ENCODE data around the gene MUC5B.
"Not testable (repeated sequence)": the region's sequence is repeated elsewhere in the genome, so short reads cannot be mapped to it uniquely, and the experiment has no call there.

The MUC5B gene

DNA sequence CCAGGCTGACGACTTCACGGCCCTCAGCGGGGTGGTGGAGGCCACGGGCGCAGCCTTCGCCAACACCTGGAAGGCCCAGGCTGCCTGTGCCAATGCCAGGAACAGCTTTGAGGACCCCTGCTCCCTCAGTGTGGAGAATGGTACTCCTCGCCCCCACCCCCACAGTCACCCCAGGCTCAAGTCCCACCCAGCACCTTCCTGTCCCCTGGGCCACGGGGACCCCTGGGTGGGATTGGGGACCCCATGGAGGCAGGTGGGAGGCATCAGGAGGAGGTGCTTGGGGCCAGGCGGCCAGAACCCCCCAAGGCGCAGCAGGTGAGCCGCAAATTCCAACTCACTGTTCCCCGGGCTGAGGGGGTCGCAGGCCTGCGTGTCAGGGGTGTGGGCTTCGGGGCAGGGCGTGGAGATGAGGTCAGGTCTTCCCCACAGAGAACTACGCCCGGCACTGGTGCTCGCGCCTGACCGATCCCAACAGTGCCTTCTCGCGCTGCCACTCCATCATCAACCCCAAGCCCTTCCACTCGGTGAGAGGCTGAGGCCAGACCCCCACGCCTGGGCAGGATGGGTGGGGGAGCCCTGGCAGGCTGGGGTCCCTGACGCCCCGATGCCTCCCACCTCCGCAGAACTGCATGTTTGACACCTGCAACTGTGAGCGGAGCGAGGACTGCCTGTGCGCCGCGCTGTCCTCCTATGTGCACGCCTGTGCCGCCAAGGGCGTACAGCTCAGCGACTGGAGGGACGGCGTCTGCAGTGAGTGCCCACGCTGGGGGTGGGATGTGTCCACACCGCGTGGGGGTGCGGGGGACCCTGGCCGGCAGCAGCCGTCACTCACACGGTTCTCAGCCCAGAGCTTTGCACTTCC, 9.4 kb downstream of the MUC5B start:
- DNase-seq (ENCODE audit: low spot score), result no peak

DNA sequence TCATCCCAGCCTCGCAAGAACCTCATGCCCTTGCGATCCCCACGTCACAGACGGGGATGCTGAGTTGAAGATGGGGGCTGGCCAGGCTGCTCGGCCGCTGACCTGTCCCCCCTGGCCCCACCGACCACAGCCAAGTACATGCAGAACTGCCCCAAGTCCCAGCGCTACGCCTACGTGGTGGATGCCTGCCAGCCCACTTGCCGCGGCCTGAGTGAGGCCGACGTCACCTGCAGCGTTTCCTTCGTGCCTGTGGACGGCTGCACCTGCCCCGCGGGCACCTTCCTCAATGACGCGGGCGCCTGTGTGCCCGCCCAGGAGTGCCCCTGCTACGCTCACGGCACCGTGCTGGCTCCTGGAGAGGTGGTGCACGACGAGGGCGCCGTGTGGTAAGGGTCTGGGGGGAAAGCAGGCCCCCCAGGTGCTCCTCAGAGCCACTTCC, 10.0 kb downstream of the MUC5B start:
- no peak for DNase-seq (ENCODE audit: low spot score)

DNA sequence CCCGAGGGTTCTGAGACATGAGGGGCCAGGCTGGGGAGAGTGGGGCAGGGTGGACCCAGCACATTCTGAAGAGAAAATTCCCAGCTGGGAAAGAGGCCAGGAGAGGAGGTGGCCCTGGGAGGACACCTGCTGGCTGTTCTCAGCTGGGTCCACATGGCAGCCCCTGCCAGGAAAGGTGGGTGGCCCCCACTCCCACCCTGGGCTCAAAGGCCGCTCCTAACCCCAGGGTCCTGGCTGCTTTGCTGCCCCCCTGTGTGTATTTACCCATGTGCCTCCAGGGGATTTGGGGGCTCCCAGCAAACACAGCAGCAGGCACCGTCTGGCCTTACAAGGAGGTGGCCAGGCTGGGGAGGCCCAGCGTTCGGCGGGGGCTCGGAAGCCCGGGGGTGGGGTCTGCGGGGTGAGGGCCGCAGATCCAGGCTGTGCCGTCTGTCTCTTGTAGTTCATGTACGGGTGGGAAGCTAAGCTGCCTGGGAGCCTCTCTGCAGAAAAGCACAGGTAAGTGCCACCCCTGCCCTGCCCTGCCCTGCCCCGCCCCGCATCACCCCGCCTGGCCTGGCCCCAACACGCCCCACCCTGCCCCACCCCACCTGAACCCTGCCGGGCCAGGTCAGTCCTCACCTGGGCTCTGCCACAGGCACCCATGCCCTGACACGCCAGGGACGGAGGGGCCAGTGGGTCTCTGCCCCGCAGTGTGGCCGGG, 10.6 kb downstream of the MUC5B start:
- DNase-seq (ENCODE audit: low spot score), result no peak

- DNase-seq (ENCODE audit: low spot score), result no peak
These were observed 11.3 kb downstream of the MUC5B start for GRCh38 chr11:1234054-1234720.

- DNase-seq (ENCODE audit: low spot score), result no peak
These were observed 12.0 kb downstream of the MUC5B start for GRCh38 chr11:1234771-1235305.

DNA sequence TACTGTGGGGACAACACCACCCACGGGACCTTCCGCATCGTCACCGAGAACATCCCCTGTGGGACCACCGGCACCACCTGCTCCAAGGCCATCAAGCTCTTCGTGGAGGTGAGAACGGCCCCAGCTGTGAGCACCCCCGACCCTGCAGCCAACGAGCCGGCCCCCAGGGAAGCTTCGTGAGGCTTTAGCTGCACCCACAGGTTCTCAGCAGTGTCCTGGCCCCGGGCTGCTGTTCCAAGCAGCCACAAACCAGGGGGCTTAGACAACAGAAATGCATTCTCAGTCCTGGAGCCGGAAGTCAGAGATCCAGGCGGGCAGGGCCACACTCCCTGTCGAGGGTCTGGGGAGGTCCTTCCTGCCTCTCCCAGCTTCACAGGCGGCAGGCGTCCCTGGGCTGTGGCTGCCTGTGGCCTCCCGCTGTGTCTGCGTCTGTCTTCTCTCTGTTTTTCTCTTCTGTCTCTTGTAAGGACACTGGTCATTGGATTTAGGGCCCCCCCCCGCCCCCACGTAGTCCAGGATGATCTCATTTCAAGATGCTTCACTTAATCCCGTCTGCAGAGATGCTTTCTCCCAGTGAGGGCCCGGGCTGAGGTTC, 12.5 kb downstream of the MUC5B start:
- DNase-seq (ENCODE audit: low spot score), result no peak

- DNase-seq (ENCODE audit: low spot score), result no peak
These were observed 13.0 kb downstream of the MUC5B start for GRCh38 chr11:1235901-1236315.

DNA sequence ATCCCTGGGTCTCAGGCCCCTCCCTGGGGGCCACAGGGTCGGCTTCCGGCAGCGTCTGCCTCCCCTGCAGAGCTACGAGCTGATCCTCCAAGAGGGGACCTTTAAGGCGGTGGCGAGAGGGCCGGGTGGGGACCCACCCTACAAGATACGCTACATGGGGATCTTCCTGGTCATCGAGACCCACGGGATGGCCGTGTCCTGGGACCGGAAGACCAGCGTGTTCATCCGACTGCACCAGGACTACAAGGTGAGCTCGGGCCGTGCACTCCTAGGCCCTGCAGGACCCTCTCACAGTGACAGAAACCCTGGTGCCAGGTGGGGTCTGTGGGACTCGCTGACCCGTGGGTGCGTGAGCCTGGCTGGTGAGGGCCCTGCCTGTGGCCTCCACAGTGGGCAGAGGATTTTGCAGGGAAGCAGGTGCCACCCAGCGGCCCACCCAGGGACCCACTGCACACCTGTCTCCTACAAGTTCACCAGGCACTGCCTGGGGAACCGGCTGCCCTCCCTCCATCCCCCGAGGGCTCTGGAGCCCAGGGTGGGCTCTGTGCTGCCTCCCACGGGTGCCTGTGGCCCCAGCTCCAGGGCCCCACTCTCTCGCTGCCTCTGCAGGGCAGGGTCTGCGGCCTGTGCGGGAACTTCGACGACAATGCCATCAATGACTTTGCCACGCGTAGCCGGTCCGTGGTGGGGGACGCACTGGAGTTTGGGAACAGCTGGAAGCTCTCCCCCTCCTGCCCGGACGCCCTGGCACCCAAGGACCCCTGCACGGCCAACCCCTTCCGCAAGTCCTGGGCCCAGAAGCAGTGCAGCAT, 13.7 kb downstream of the MUC5B start:
- no peak for DNase-seq (ENCODE audit: low spot score)

GRCh38 chr11:1237128-1237580, 14.3 kb downstream of the MUC5B start:
- DNase-seq (ENCODE audit: low spot score), result no peak

- no peak for DNase-seq (ENCODE audit: low spot score)
These were observed 15.0 kb downstream of the MUC5B start for GRCh38 chr11:1237851-1238250.

DNA sequence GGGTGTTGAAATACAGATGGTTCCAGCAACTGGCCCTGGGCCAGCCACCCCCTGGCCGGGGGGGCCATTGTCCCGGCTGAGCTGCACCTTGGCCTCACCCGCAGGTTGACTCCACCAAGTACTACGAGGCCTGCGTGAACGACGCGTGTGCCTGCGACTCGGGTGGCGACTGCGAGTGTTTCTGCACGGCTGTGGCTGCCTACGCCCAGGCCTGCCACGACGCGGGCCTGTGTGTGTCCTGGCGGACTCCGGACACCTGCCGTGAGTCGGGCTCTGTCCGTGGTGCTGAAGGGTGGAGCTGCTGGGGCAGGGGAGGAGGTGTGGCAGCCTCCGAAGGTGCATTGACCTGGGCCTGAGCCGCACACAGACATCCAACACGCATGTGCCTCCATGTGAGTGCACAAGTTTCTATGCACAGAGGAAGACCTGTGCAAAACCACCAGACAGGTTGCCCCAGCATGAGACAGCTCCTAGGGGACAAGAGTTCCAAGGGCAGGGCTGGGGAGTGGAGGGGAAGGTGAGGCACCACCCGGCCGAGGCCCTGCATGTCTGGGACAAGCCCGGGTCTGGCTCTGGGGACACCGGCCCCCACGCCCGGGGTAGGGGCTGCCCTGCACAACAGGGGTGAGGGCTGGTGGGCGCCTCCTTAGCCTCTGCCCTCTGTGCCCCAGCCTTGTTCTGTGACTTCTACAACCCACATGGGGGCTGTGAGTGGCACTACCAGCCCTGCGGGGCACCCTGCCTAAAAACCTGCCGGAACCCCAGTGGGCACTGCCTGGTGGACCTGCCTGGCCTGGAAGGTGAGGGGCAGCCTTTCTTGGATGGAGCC, 16.1 kb downstream of the MUC5B start:
- no peak for DNase-seq (ENCODE audit: low spot score)

DNA sequence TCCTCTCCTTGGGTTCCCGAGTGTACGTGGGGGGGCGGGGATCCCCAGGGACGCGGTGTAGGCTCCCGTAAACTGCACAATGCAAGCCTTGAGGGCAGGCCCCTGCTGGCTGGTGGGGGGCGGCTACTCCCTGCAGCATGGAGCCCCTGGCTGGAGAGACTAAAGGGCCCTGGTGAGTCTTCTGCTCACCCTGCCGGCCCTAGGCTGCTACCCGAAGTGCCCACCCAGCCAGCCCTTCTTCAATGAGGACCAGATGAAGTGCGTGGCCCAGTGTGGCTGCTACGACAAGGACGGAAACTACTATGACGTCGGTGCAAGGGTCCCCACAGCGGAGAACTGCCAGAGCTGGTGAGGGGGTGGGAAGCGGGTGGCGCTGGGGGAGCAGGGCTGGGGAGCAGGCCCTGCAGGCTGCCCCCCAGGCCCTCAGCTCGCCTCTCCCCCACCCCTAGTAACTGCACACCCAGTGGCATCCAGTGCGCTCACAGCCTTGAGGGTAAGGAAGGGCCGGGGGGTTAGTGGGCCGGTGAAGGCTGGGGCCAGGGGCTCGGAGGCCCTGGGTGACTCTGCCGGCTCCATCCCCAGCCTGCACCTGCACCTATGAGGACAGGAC, 16.8 kb downstream of the MUC5B start:
- no peak for DNase-seq (ENCODE audit: low spot score)

DNA sequence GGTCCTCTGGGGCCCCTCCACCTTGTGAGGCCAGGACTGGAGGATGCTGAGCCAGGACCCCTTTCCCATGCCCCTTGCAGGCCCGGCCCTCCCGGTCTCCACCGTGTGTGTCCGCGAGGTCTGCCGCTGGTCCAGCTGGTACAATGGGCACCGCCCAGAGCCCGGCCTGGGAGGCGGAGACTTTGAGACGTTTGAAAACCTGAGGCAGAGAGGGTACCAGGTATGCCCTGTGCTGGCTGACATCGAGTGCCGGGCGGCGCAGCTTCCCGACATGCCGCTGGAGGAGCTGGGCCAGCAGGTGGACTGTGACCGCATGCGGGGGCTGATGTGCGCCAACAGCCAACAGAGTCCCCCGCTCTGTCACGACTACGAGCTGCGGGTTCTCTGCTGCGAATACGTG, 17.9 kb downstream of the MUC5B start:
- DNase-seq (ENCODE audit: low spot score), result no peak

DNA sequence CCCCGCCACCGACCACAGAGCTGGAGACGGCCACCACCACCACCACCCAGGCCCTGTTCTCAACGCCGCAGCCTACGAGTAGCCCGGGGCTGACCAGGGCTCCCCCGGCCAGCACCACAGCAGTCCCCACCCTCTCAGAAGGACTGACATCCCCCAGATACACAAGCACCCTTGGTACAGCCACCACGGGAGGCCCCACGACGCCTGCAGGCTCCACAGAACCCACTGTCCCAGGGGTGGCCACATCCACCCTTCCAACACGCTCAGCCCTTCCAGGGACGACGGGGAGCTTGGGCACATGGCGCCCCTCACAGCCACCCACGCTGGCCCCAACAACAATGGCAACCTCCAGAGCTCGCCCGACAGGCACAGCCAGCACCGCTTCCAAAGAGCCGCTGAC, 18.8 kb downstream of the MUC5B start:
- no peak for DNase-seq (ENCODE audit: low spot score)

GRCh38 chr11:1242289-1242688, 19.4 kb downstream of the MUC5B start:
- DNase-seq (ENCODE audit: low spot score), result no peak

DNA sequence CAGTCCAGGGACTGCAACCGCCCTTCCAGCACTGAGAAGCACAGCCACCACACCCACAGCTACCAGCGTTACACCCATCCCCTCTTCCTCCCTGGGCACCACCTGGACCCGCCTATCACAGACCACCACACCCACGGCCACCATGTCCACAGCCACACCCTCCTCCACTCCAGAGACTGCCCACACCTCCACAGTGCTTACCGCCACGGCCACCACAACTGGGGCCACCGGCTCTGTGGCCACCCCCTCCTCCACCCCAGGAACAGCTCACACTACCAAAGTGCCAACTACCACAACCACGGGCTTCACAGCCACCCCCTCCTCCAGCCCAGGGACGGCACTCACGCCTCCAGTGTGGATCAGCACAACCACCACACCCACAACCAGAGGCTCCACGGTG, 19.9 kb downstream of the MUC5B start:
- not testable (repeated sequence) for DNase-seq (ENCODE audit: low spot score)

DNA sequence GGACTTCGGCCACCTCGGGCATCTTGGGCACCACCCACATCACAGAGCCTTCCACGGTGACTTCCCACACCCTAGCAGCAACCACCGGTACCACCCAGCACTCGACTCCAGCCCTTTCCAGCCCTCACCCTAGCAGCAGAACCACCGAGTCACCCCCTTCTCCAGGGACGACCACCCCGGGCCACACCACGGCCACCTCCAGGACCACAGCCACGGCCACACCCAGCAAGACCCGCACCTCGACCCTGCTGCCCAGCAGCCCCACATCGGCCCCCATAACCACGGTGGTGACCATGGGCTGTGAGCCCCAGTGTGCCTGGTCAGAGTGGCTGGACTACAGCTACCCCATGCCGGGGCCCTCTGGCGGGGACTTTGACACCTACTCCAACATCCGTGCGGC, 20.7 kb downstream of the MUC5B start:
- DNase-seq (ENCODE audit: low spot score), result not testable (repeated sequence)

GRCh38 chr11:1244557-1244956, 21.7 kb downstream of the MUC5B start:
- DNase-seq (ENCODE audit: low spot score), result not testable (repeated sequence)

GRCh38 chr11:1245717-1246116, 22.9 kb downstream of the MUC5B start:
- DNase-seq (ENCODE audit: low spot score), result not testable (repeated sequence)

DNA sequence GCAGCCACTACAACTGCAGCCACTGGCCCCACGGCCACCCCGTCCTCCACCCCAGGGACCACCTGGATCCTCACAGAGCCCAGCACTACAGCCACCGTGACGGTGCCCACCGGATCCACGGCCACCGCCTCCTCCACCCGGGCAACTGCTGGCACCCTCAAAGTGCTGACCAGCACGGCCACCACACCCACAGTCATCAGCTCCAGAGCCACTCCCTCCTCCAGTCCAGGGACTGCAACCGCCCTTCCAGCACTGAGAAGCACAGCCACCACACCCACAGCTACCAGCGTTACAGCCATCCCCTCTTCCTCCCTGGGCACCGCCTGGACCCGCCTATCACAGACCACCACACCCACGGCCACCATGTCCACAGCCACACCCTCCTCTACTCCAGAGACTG, 23.4 kb downstream of the MUC5B start:
- not testable (repeated sequence) for DNase-seq (ENCODE audit: low spot score)
